Mesothelial cell of epicardium (in vitro differentiated cells): ENCODE data around the gene CACNA1B. TPM values are rescaled to one million over a fixed set of nuclear protein-coding genes. Genes with fewer than 3 reads are reported as not detected.

Experiments
- DNase-seq, 2 experiments: peaks; one replicate each; pipeline ENCODE4 v3.0.0; 2021; ENCODE audit warnings: low spot score in 2 of 2; ENCODE audit not compliant: unreplicated experiment in 2 of 2
- H3K27ac Mint-ChIP-seq: 2 replicates; pipeline ENCODE4 v1.8.0; 2021; ENCODE audit warnings: mixed read lengths
- H3K27me3 Mint-ChIP-seq: 2 replicates; pipeline ENCODE4 v1.8.0; 2021; ENCODE audit warnings: low read depth, mixed read lengths
- H3K36me3 Mint-ChIP-seq: 2 replicates; pipeline ENCODE4 v1.8.0; 2021; ENCODE audit warnings: mixed read lengths
- H3K4me1 Mint-ChIP-seq: 2 replicates; pipeline ENCODE4 v1.8.0; 2021; ENCODE audit warnings: mixed read lengths
- H3K4me3 Mint-ChIP-seq: 2 replicates; pipeline ENCODE4 v1.8.0; 2021; ENCODE audit warnings: mild to moderate bottlenecking, moderate library complexity, mixed read lengths
- H3K9me3 Mint-ChIP-seq: 2 replicates; pipeline ENCODE4 v1.8.0; 2021; ENCODE audit warnings: mixed read lengths
- total RNA-seq: library from RNA; stranded (reverse); gene quantifications from 3 replicates; pipeline ENCODE4 v1.2.1, GENCODE V29; 2021
- TF ChIP-seq, protein P1 (sequence below): fragments of 200-600 bp; sonication (generic); IDR thresholded peaks from one replicate; pipeline ENCODE4 v1.5.0; 2021; ENCODE audit warnings: antibody characterized with exemption; ENCODE audit not compliant: unreplicated experiment

Gene CACNA1B
- total RNA-seq, 1 donor from 2014 or later: 0.87 TPM

DNA sequence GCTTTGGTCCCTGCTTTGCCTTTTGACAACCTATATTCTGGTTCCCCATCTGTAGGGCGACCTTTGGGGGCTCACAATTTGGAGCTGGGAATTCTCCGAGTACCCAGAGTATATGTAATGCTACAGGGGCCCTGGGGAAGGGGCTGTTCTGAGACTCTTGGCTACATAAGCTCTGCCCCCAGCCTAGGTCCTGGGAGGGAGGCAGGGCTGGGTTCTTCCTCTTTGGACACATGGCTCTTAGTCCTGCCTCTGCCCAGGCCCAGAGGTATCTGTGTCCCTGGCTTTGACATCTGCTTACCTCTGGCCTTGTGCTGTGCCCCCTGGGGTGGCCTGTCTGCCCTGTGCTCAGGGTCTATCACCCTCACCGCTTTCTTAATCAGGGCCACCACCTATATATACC lies 181.6 kb downstream of the CACNA1B start:
- DNase-seq: no peak
- no peaks in the 10 kb centered on the region for H3K4me1 Mint-ChIP-seq
- H3K27ac Mint-ChIP-seq: no peak overlapping the region
- no peaks in the 10 kb centered on the region for H3K27me3 Mint-ChIP-seq
- H3K36me3 Mint-ChIP-seq: no peaks in the 10 kb centered on the region
- no peak overlapping the region for H3K4me3 Mint-ChIP-seq
- H3K9me3 Mint-ChIP-seq: no peaks in the 10 kb centered on the region
- TF ChIP-seq, protein P1, sequence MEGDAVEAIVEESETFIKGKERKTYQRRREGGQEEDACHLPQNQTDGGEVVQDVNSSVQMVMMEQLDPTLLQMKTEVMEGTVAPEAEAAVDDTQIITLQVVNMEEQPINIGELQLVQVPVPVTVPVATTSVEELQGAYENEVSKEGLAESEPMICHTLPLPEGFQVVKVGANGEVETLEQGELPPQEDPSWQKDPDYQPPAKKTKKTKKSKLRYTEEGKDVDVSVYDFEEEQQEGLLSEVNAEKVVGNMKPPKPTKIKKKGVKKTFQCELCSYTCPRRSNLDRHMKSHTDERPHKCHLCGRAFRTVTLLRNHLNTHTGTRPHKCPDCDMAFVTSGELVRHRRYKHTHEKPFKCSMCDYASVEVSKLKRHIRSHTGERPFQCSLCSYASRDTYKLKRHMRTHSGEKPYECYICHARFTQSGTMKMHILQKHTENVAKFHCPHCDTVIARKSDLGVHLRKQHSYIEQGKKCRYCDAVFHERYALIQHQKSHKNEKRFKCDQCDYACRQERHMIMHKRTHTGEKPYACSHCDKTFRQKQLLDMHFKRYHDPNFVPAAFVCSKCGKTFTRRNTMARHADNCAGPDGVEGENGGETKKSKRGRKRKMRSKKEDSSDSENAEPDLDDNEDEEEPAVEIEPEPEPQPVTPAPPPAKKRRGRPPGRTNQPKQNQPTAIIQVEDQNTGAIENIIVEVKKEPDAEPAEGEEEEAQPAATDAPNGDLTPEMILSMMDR: no peak

DNA sequence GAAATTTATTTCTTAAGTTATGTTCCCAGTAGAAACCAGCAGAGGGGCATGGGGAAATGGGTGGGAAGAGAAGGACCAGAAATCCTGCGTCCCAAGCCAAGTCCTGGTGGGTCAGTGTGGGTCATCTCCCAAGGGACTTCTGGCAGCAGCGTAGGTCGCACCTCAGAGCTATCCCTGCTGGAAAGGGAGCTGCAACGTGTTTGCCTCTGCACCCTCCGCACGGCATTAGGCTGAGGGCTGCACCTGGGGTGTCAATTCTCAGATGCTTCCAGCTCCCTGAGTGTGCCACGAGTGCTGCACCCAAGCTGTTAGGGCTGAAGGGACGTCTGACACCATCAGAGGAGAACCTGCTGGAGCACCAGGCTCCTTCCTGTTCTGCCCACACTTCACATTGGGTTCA lies 182.8 kb downstream of the CACNA1B start:
- no peaks in the 10 kb centered on the region for H3K36me3 Mint-ChIP-seq
- no peaks in the 10 kb centered on the region for H3K27me3 Mint-ChIP-seq
- no peaks in the 10 kb centered on the region for H3K4me1 Mint-ChIP-seq
- DNase-seq: no peak
- H3K9me3 Mint-ChIP-seq: no peaks in the 10 kb centered on the region
- TF ChIP-seq, protein P1: no peak
- H3K27ac Mint-ChIP-seq: no peak overlapping the region
- H3K4me3 Mint-ChIP-seq: no peak overlapping the region

DNA sequence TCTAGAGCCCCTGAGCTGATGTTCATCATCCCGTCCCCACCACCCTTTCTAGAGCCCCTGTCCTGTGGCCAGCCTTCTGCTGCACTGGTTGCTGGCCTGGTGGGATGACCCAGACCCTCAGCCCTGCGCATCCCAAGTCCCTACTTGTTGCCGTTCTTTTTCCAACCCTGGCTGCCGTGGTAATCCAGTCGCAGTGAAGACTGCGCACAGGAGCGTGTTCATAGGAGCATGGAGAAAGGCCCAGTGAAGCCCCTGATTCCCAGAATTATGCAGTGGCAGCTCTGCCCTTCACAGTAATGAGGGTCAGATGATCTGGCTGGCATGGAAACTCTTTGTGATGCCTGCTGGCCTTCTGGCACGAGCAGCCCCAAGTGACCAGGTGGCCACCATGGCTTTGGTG lies 183.3 kb downstream of the CACNA1B start:
- H3K27me3 Mint-ChIP-seq: peaks cover 4% of the 10 kb centered on the region
- no peaks in the 10 kb centered on the region for H3K4me1 Mint-ChIP-seq
- no peaks in the 10 kb centered on the region for H3K36me3 Mint-ChIP-seq
- no peak overlapping the region for H3K27ac Mint-ChIP-seq
- TF ChIP-seq, protein P1: no peak
- H3K9me3 Mint-ChIP-seq: no peaks in the 10 kb centered on the region
- no peak overlapping the region for H3K4me3 Mint-ChIP-seq
- no peak for DNase-seq

DNA sequence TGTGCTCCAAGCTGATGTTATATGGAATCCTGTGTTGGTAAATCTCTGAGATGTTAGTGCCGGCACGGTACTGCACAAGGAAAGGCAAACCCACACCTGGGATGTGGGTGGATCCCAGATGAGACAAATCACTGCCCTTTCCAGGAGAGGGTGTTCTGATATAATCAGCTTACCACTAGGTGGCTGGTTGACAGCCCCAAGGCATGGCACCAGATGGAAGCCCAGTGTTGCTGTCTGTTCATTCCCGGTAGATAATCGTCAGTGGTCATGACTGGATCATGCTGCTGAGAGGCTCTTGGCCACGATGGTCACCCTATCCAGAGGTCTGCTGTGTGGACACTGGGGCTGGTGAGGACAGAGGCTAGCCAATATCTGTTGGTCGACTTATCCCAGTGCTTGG lies 184.0 kb downstream of the CACNA1B start:
- TF ChIP-seq, protein P1: no peak
- Mint-ChIP-seq H3K27ac (no peak overlapping the region), H3K4me1 (no peaks in the 10 kb centered on the region), H3K27me3 (peaks cover 4% of the 10 kb centered on the region), H3K36me3 (no peaks in the 10 kb centered on the region), H3K4me3 (no peak overlapping the region), H3K9me3 (no peaks in the 10 kb centered on the region)
- no peak for DNase-seq

DNA sequence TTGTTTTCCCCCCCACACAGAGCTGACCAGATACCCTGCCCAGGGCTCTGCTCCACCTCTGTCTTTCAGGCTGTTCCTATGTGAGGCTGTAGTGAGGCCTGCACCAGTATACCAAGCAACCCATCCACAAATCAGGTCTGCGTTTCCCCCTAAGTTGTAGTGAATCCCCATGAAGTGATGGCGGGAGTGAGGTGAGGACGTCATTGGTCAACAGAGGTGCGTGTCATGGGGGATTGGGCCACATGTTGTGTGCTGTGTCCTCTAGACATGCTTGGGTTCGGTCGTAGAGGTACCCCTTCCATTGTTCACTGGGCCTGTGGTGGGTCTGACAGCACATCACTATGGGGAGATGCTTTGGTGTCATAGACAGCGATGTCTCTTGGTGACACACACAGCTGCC lies 184.6 kb downstream of the CACNA1B start:
- TF ChIP-seq, protein P1: no peak
- H3K4me1 Mint-ChIP-seq: no peaks in the 10 kb centered on the region
- no peaks in the 10 kb centered on the region for H3K36me3 Mint-ChIP-seq
- H3K4me3 Mint-ChIP-seq: no peak overlapping the region
- H3K9me3 Mint-ChIP-seq: no peaks in the 10 kb centered on the region
- H3K27ac Mint-ChIP-seq: no peak overlapping the region
- H3K27me3 Mint-ChIP-seq: peaks cover 4% of the 10 kb centered on the region
- DNase-seq: no peak

DNA sequence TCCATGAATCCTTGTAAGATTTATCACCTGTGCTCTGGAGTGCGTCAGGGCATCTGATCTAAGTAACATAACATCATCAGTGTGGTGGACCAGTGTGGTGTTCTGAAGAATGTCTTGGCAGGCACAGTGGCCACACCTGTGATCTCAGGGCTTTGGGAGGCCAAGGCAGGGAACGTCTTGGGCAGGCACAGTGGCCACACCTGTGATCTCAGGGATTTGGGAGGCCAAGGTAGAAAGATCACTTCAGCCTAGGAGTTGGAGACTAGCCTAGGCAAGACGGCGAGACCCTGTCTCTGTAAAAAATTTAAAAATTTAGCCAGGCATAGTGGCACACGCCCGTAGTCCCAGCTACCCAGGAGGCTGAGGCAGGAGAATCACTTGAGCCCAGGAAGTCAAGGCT lies 185.5 kb downstream of the CACNA1B start:
- Mint-ChIP-seq H3K27me3 (peaks cover 5% of the 10 kb centered on the region), H3K4me1 (no peaks in the 10 kb centered on the region), H3K4me3 (no peak overlapping the region), H3K9me3 (no peaks in the 10 kb centered on the region), H3K27ac (no peak overlapping the region), H3K36me3 (no peaks in the 10 kb centered on the region)
- no peak for DNase-seq
- TF ChIP-seq, protein P1: no peak
